Measurements from ENCODE around the gene LIX1L.

DNA sequence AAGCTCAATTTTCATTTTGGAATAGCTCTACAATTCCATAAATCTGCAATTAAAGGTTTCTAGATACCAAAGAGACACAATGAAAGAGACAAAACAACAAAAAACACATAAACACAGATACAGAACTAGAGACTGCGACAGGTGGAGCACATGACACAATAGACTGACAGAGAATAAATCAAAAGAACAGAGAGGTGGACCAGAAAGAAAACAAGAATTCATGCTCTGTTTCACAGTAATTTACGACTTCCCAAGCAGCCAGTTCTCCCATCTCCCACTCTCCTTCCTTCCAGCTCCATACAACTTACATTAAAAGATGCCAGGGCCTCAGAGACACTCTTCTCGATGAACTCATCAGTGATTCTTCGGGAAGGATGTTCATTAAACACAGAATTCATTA lies 15.4 kb downstream of the LIX1L start:
- TF ChIP-seq, protein P1, sequence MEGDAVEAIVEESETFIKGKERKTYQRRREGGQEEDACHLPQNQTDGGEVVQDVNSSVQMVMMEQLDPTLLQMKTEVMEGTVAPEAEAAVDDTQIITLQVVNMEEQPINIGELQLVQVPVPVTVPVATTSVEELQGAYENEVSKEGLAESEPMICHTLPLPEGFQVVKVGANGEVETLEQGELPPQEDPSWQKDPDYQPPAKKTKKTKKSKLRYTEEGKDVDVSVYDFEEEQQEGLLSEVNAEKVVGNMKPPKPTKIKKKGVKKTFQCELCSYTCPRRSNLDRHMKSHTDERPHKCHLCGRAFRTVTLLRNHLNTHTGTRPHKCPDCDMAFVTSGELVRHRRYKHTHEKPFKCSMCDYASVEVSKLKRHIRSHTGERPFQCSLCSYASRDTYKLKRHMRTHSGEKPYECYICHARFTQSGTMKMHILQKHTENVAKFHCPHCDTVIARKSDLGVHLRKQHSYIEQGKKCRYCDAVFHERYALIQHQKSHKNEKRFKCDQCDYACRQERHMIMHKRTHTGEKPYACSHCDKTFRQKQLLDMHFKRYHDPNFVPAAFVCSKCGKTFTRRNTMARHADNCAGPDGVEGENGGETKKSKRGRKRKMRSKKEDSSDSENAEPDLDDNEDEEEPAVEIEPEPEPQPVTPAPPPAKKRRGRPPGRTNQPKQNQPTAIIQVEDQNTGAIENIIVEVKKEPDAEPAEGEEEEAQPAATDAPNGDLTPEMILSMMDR (IDR thresholded peaks at IDR 0.05) = no peak
- TF ChIP-seq ZFX (IDR thresholded peaks at IDR 0.05; ENCODE audit: borderline replicate concordance) = no peak

All from 22Rv1 (cell line).